MM.1S (cell line): ENCODE measurements around the gene SEPSECS.

Experiments used
- CTCF ChIP-seq: fragments of 300-600 bp; sonication (generic); IDR thresholded peaks from 2 replicates; pipeline ENCODE4 v1.5.1; 2016; ENCODE audit warnings: antibody characterized with exemption, low read length, mixed read lengths
- EZH2 ChIP-seq: fragments of 300-600 bp; sonication (generic); optimal IDR thresholded peaks from 2 replicates; pipeline ENCODE3; 2017; ENCODE audit warnings: low read depth, mild to moderate bottlenecking, antibody characterized with exemption, low read length, mixed read lengths
- EZH2phosphoT487 ChIP-seq: fragments of 300-600 bp; sonication (generic); IDR thresholded peaks from 2 replicates; pipeline ENCODE4 v1.6.1; 2018; ENCODE audit warnings: antibody characterized with exemption, low read length

- TF ChIP-seq CTCF (no peak), EZH2 (no peak), EZH2phosphoT487 (no peak)
Measured at GRCh38 chr4:25154594-25155265, 5.5 kb downstream of the SEPSECS start.
